Activated CD8-positive, alpha-beta T cell treated with anti-CD3 and anti-CD28 coated beads for 36 hours (primary cell): ENCODE measurements around the gene FRMPD2. TPM values are rescaled to one million over a fixed set of nuclear protein-coding genes. Genes with fewer than 3 reads are reported as not detected.

ENCODE experiments used
- ATAC-seq: fragments of 200-7000 bp; cut with Tn5 transposase; one replicate; pipeline ENCODE4 v1.10.0; 2021; ENCODE audit warnings: mild to moderate bottlenecking, moderate library complexity
- CTCF ChIA-PET: fragments of 350-600 bp; sonication (Branson Sonifier 250); formaldehyde crosslinking; loops from one replicate; lab custom pipeline; 2021; ENCODE audit warnings: antibody characterized with exemption; lab: Charles Lee
- POLR2A ChIA-PET: fragments of 350-600 bp; sonication (Branson Sonifier 250); formaldehyde crosslinking; loops from one replicate; lab custom pipeline; 2021; ENCODE audit warnings: antibody characterized with exemption; lab: Charles Lee
- DNase-seq: peaks from one replicate; pipeline ENCODE4 v3.0.0-alpha.2; 2020
- H3K27ac Mint-ChIP-seq: one replicate; pipeline ENCODE4 v1.8.0; 2021; ENCODE audit warnings: mild to moderate bottlenecking, mixed read lengths
- H3K27me3 Mint-ChIP-seq: one replicate; pipeline ENCODE4 v1.8.0; 2021; ENCODE audit warnings: mixed read lengths
- H3K36me3 Mint-ChIP-seq: one replicate; pipeline ENCODE4 v1.8.0; 2021; ENCODE audit warnings: low read depth, mixed read lengths
- H3K4me1 Mint-ChIP-seq: one replicate; pipeline ENCODE4 v1.8.0; 2021; ENCODE audit warnings: low read depth, mixed read lengths
- H3K4me3 Mint-ChIP-seq: one replicate; pipeline ENCODE4 v1.8.0; 2021; ENCODE audit warnings: mild to moderate bottlenecking, moderate library complexity, mixed read lengths
- H3K9me3 Mint-ChIP-seq: one replicate; pipeline ENCODE4 v1.8.0; 2021; ENCODE audit warnings: mixed read lengths
- CTCF ChIP-seq: fragments of 200-600 bp; IDR thresholded peaks from one replicate; pipeline ENCODE4 v1.8.0; 2022; ENCODE audit warnings: antibody characterized with exemption, mild to moderate bottlenecking
- intact Hi-C: fragments of 100-400 bp; cut with micrococcal nuclease; formaldehyde crosslinking; loops from one replicate; pipeline ENCODE4 v1.10.0; 2022
- total RNA-seq, 2 experiments: library from RNA; stranded (reverse); gene quantifications; one replicate each; pipeline ENCODE4 v1.2.3, GENCODE V29; 2021

The FRMPD2 gene
- total RNA-seq, 2 experiments from 2014 or later, result not detected

- no peaks in the 10 kb centered on the region for H3K4me1 Mint-ChIP-seq
- H3K27me3 Mint-ChIP-seq, result peaks cover 2% of the 10 kb centered on the region
- H3K36me3 Mint-ChIP-seq, result no peaks in the 10 kb centered on the region
- H3K4me3 Mint-ChIP-seq, result no peak overlapping the region
- DNase-seq (no peak), ATAC-seq (no peak)
- intact Hi-C loops, result no loop called here
- CTCF ChIA-PET, result no interaction called here
- no peak for TF ChIP-seq CTCF
- POLR2A ChIA-PET, result no interaction called here
- H3K9me3 Mint-ChIP-seq, result no peaks in the 10 kb centered on the region
- H3K27ac Mint-ChIP-seq, result no peak overlapping the region
Observed at GRCh38 chr10:48232717-48233447, 41.6 kb downstream of the FRMPD2 start.

GRCh38 chr10:48231699-48232315 is 42.7 kb downstream of the FRMPD2 start:
- Mint-ChIP-seq H3K9me3 (no peaks in the 10 kb centered on the region), H3K4me3 (no peak overlapping the region), H3K4me1 (no peaks in the 10 kb centered on the region), H3K27ac (no peak overlapping the region), H3K27me3 (peaks cover 3% of the 10 kb centered on the region), H3K36me3 (no peaks in the 10 kb centered on the region)
- ATAC-seq (no peak), DNase-seq (no peak)
- ChIA-PET CTCF (no interaction called here), POLR2A (no interaction called here)
- no peak for TF ChIP-seq CTCF
- intact Hi-C loops, result no loop called here

GRCh38 chr10:48231178-48231577 is 43.3 kb downstream of the FRMPD2 start:
- ChIA-PET POLR2A (no interaction called here), CTCF (no interaction called here)
- H3K36me3 Mint-ChIP-seq, result no peaks in the 10 kb centered on the region
- H3K9me3 Mint-ChIP-seq, result no peaks in the 10 kb centered on the region
- H3K4me3 Mint-ChIP-seq, result no peak overlapping the region
- intact Hi-C loops, result no loop called here
- ATAC-seq (no peak), DNase-seq (no peak)
- no peak for TF ChIP-seq CTCF
- H3K27ac Mint-ChIP-seq, result no peak overlapping the region
- no peaks in the 10 kb centered on the region for H3K4me1 Mint-ChIP-seq
- H3K27me3 Mint-ChIP-seq, result peaks cover 4% of the 10 kb centered on the region

GRCh38 chr10:48227213-48227612 is 47.3 kb downstream of the FRMPD2 start:
- no peak overlapping the region for H3K4me3 Mint-ChIP-seq
- ATAC-seq, result no peak
- no peak for DNase-seq
- H3K9me3 Mint-ChIP-seq, result no peaks in the 10 kb centered on the region
- H3K4me1 Mint-ChIP-seq, result no peaks in the 10 kb centered on the region
- no peak for TF ChIP-seq CTCF
- H3K27ac Mint-ChIP-seq, result no peak overlapping the region
- ChIA-PET POLR2A (no interaction called here), CTCF (no interaction called here)
- no peaks in the 10 kb centered on the region for H3K36me3 Mint-ChIP-seq
- intact Hi-C loops, result no loop called here
- H3K27me3 Mint-ChIP-seq, result peaks cover 10% of the 10 kb centered on the region

- no peaks in the 10 kb centered on the region for H3K9me3 Mint-ChIP-seq
- intact Hi-C loops, result no loop called here
- DNase-seq (no peak), ATAC-seq (no peak)
- CTCF ChIA-PET, result interaction anchor here (1.0 kb wide), 1 partner anchor 13 kb away, joined by 3 read pairs; no protein-coding TSS in a partner anchor
- H3K27me3 Mint-ChIP-seq, result peaks cover 8% of the 10 kb centered on the region
- no peak for TF ChIP-seq CTCF
- POLR2A ChIA-PET, result no interaction called here
- H3K4me1 Mint-ChIP-seq, result no peaks in the 10 kb centered on the region
- H3K36me3 Mint-ChIP-seq, result no peaks in the 10 kb centered on the region
- H3K4me3 Mint-ChIP-seq, result no peak overlapping the region
- no peak overlapping the region for H3K27ac Mint-ChIP-seq
Observed at GRCh38 chr10:48224979-48225560, 49.4 kb downstream of the FRMPD2 start.
